ENCODE results near the gene UBE2B.

GRCh38 chr5:134426361-134426760 is 55.0 kb downstream of the UBE2B start:
- no peak for TF ChIP-seq CTCF (IDR thresholded peaks at IDR 0.05; ENCODE audit: borderline replicate concordance, extremely low read depth, low read length, poor library complexity, severe bottlenecking)
- no peak for TF ChIP-seq EZH2 (IDR thresholded peaks at IDR 0.05; ENCODE audit: borderline replicate concordance, low read depth, low read length, severe bottlenecking)

Data from DND-41 (cell line).